Esophagus muscularis mucosa (tissue), 3 donors: Measurements from ENCODE around the gene ESCO1.

Experiments used
- CTCF ChIP-seq, 3 experiments: fragments of 200-600 bp in 2 of 3; fragments of 450-650 bp in 1 of 3; sonication (generic) in 2 of 3; IDR thresholded peaks; one replicate each; pipeline ENCODE4 v1.5.1; 2017 to 2019; ENCODE audit warnings: antibody characterized with exemption in 3 of 3, mild to moderate bottlenecking in 2 of 3, moderate library complexity in 1 of 3
- EP300 ChIP-seq: sonication (generic); formaldehyde crosslinking; IDR thresholded peaks from one replicate; pipeline ENCODE4 v1.6.1; 2017; ENCODE audit warnings: antibody characterized with exemption

GRCh38 chr18:21479721-21480120, 120.8 kb downstream of the ESCO1 start:
- no peak for TF ChIP-seq EP300
- TF ChIP-seq CTCF (IDR thresholded peaks at IDR 0.05): no peak
